B cell (primary cell): ENCODE data around the gene ZDHHC20. TPM values are rescaled to one million over a fixed set of nuclear protein-coding genes. Genes with fewer than 3 reads are reported as not detected.

Experiments
- ATAC-seq: fragments of 200-7000 bp; cut with Tn5 transposase; one replicate; pipeline ENCODE4 v1.10.0; 2021; ENCODE audit warnings: low read depth, mild to moderate bottlenecking, moderate number of reproducible peaks, moderate library complexity
- CTCF ChIA-PET: fragments of 350-600 bp; sonication (Branson Sonifier 250); formaldehyde crosslinking; loops from one replicate; lab custom pipeline; 2021; ENCODE audit warnings: antibody characterized with exemption, inconsistent platforms; lab: Charles Lee
- POLR2A ChIA-PET: fragments of 350-600 bp; sonication (Branson Sonifier 250); formaldehyde crosslinking; loops from one replicate; lab custom pipeline; 2021; ENCODE audit warnings: antibody characterized with exemption; lab: Charles Lee
- DNase-seq: peaks from one replicate; pipeline ENCODE4 v3.0.0; 2013
- H2AFZ ChIP-seq: 2 replicates; pipeline ENCODE4 v1.6.1; 2012; ENCODE audit warnings: mild to moderate bottlenecking, low read depth, low read length; ENCODE audit not compliant: insufficient read depth, poor library complexity, severe bottlenecking
- H3K27ac ChIP-seq, 2 donors: 1 replicate in 1 of 2; 2 replicates in 1 of 2; pipeline ENCODE4 v1.5.1; 2012 to 2013; ENCODE audit warnings: low read length in 2 of 2, mild to moderate bottlenecking in 2 of 2, moderate library complexity in 1 of 2
- H3K27me3 ChIP-seq, 4 experiments: fragments of 200-600 bp in 1 of 4; sonication (generic) in 1 of 4; replicated peaks in 1 of 4; 1 replicate in 2 of 4; 2 replicates in 2 of 4; pipeline versions ENCODE4 v1.6.1 to v1.7.0; 2013 to 2016; ENCODE audit warnings: low read length in 3 of 4, mild to moderate bottlenecking in 2 of 4, mixed read lengths in 1 of 4, moderate library complexity in 1 of 4; ENCODE audit not compliant: insufficient read depth in 4 of 4, control insufficient read depth in 3 of 4; ENCODE audit errors: control extremely low read depth in 1 of 4
- H3K36me3 ChIP-seq, 2 experiments: replicated peaks in 1 of 2; 1 replicate in 1 of 2; 2 replicates in 1 of 2; pipeline versions ENCODE4 v1.6.1 to v1.7.1; 2013; ENCODE audit warnings: low read length in 1 of 2; ENCODE audit not compliant: insufficient read depth in 2 of 2, control insufficient read depth in 1 of 2; ENCODE audit errors: control extremely low read depth in 1 of 2, extremely low read depth in 1 of 2
- H3K4me1 ChIP-seq, 2 donors: fragments of 200-600 bp in 1 of 2; sonication (generic) in 1 of 2; 1 replicate in 1 of 2; 2 replicates in 1 of 2; pipeline versions ENCODE4 v1.5.1 to v1.6.1; 2013 to 2017; ENCODE audit warnings: low read length in 2 of 2; ENCODE audit not compliant: control insufficient read depth in 2 of 2, insufficient read depth in 2 of 2
- H3K4me2 ChIP-seq: replicated peaks from 2 replicates; pipeline ENCODE3; 2012; ENCODE audit warnings: mild to moderate bottlenecking, low read depth, low read length; ENCODE audit not compliant: poor library complexity, severe bottlenecking
- H3K4me3 ChIP-seq, 5 experiments: fragments of 200-600 bp in 1 of 5; sonication (generic) in 1 of 5; 1 replicate in 3 of 5; 2 replicates in 2 of 5; pipeline versions ENCODE4 v1.5.1 to v1.7.0; 2011 to 2016; ENCODE audit warnings: low read length in 4 of 5, mild to moderate bottlenecking in 4 of 5, low read depth in 2 of 5, control low read depth in 1 of 5, moderate library complexity in 1 of 5; ENCODE audit not compliant: insufficient read depth in 1 of 5; ENCODE audit errors: control extremely low read depth in 1 of 5, extremely low read depth in 1 of 5
- H3K79me2 ChIP-seq: fragments of 200-600 bp; sonication (generic); one replicate; pipeline ENCODE4 v1.6.0; 2016; ENCODE audit warnings: low read length; ENCODE audit not compliant: control insufficient read depth, insufficient read depth
- H3K9ac ChIP-seq: fragments of 200-600 bp; sonication (generic); 2 replicates; pipeline ENCODE4 v1.6.1; 2017; ENCODE audit warnings: mild to moderate bottlenecking, low read length, moderate library complexity
- H3K9me3 ChIP-seq, 3 donors: one replicate each; pipeline versions ENCODE4 v1.6.1 to v1.7.1; 2013; ENCODE audit warnings: low read length in 2 of 3; ENCODE audit not compliant: control insufficient read depth in 2 of 3, insufficient read depth in 1 of 3; ENCODE audit errors: control extremely low read depth in 1 of 3
- H4K20me1 ChIP-seq: 2 replicates; pipeline ENCODE4 v1.6.0; 2012; ENCODE audit warnings: mild to moderate bottlenecking, low read length; ENCODE audit not compliant: insufficient read depth, control insufficient read depth, poor library complexity, severe bottlenecking
- H3K27ac Mint-ChIP-seq: one replicate; pipeline ENCODE4 v1.8.0; 2021; ENCODE audit warnings: mixed read lengths
- H3K27me3 Mint-ChIP-seq: one replicate; pipeline ENCODE4 v1.8.0; 2021; ENCODE audit warnings: mixed read lengths
- H3K4me1 Mint-ChIP-seq: one replicate; pipeline ENCODE4 v1.8.0; 2021; ENCODE audit warnings: mixed read lengths
- H3K4me3 Mint-ChIP-seq: one replicate; pipeline ENCODE4 v1.8.0; 2021; ENCODE audit warnings: mixed read lengths
- H3K9me3 Mint-ChIP-seq: one replicate; pipeline ENCODE4 v1.8.0; 2022; ENCODE audit warnings: mixed read lengths; ENCODE audit not compliant: insufficient read depth
- CTCF ChIP-seq: fragments of 200-600 bp; IDR thresholded peaks from one replicate; pipeline ENCODE4 v1.8.0; 2022; ENCODE audit warnings: antibody characterized with exemption, mild to moderate bottlenecking
- EZH2 ChIP-seq: IDR thresholded peaks from 2 replicates; pipeline ENCODE4 v1.6.1; 2012; ENCODE audit warnings: borderline replicate concordance, low read depth, mild to moderate bottlenecking, moderate library complexity, low read length; ENCODE audit not compliant: insufficient read depth, poor library complexity, severe bottlenecking
- WGBS: methylation state at CpG from one replicate; pipeline ENCODE4 v1.1.5; 2013; ENCODE audit warnings: missing lambda C conversion rate; ENCODE audit not compliant: insufficient coverage; 5-methylcytosine and 5-hydroxymethylcytosine counted together
- intact Hi-C: fragments of 100-400 bp; cut with micrococcal nuclease; formaldehyde crosslinking; loops from one replicate; pipeline ENCODE4 v1.10.0; 2022
- polyA plus RNA-seq: library from polyadenylated mRNA; depleted of rRNA; stranded (reverse); fragments of >200 nt; gene quantifications from 2 replicates; pipeline ENCODE4 v1.2.3, GENCODE V29; 2012
- total RNA-seq, 2 donors: library from RNA; stranded (reverse); fragments of 120-200 nt in 1 of 2; gene quantifications; 1 replicate in 1 of 2; 2 replicates in 1 of 2; pipeline versions ENCODE4 v1.2.3 to v1.2.4, GENCODE V29; 2013 to 2022

ZDHHC20 gene
- total and polyA plus RNA-seq, 2 donors (not counting 1 experiment from before 2014, with no cell fraction given), result 10.3 to 61.5 TPM

GRCh38 chr13:21328201-21328600, 130.9 kb downstream of the ZDHHC20 start:
- ChIA-PET CTCF (no interaction called here), POLR2A (no interaction called here)
- Mint-ChIP-seq H3K4me3 (no peak overlapping the region), H3K9me3 (no peaks in the 10 kb centered on the region), H3K27ac (no peak overlapping the region), H3K4me1 (peaks cover 25% of the 10 kb centered on the region), H3K27me3 (no peaks in the 10 kb centered on the region)
- Histone ChIP-seq H3K4me3 (no peak overlapping the region), H2AFZ (no peak overlapping the region), H3K36me3 (no peaks in the 10 kb centered on the region), H3K9me3 (no peaks in the 10 kb centered on the region), H3K27me3 (no peaks in the 10 kb centered on the region), H3K4me2 (no peak overlapping the region), H4K20me1 (no peaks in the 10 kb centered on the region), H3K9ac (no peak overlapping the region), H3K79me2 (no peaks in the 10 kb centered on the region), H3K27ac (no peak overlapping the region), H3K4me1 (peaks cover 0 to 27% of the 10 kb centered on the region in 2 donors)
- ATAC-seq (no peak), DNase-seq (no peak)
- intact Hi-C loops, result no loop called here
- TF ChIP-seq CTCF, result no peak
- no peak for TF ChIP-seq EZH2
- WGBS, result 80% methylated on average over 5 of the region's 6 CpGs

- no peak overlapping the region for H3K27ac ChIP-seq
- no peaks in the 10 kb centered on the region for H3K27me3 ChIP-seq
- Mint-ChIP-seq H3K4me3 (peak overlapping the region; percentile 76), H3K9me3 (no peaks in the 10 kb centered on the region), H3K27me3 (no peaks in the 10 kb centered on the region), H3K4me1 (peaks cover 25% of the 10 kb centered on the region), H3K27ac (no peak overlapping the region)
- H4K20me1 ChIP-seq, result no peaks in the 10 kb centered on the region
- no peak for TF ChIP-seq CTCF
- no peak for TF ChIP-seq EZH2
- DNase-seq (peak; percentile 34), ATAC-seq (peak; percentile 56)
- H3K9me3 ChIP-seq, result no peaks in the 10 kb centered on the region
- intact Hi-C loops, result no loop called here
- H3K36me3 ChIP-seq, result no peaks in the 10 kb centered on the region
- H3K4me3 ChIP-seq, result peak overlapping the region in 3 of 5 experiments; percentile 29 to 51 (median 44)
- H3K9ac ChIP-seq, result peak overlapping the region; percentile 53
- ChIA-PET CTCF (no interaction called here), POLR2A (no interaction called here)
- no peaks in the 10 kb centered on the region for H3K79me2 ChIP-seq
- H2AFZ ChIP-seq, result peak overlapping the region; percentile 21
- peak overlapping the region; percentile 48 for H3K4me2 ChIP-seq
- peaks cover 0 to 27% of the 10 kb centered on the region in 2 donors for H3K4me1 ChIP-seq
- WGBS, result 45% methylated on average over 43 of the region's 52 CpGs
These were observed 132.7 kb downstream of the ZDHHC20 start for GRCh38 chr13:21326155-21327031.
